Mesenchymal stem cell (in vitro differentiated cells and primary cell): ENCODE data around the gene PLCL1.

Experiments
- DNase-seq: peaks from one replicate; pipeline ENCODE4 v3.0.0-alpha.2; 2013
- H2AFZ ChIP-seq: one replicate; pipeline ENCODE4 v1.6.1; 2013; ENCODE audit warnings: low read depth, mild to moderate bottlenecking, control low read depth, inconsistent platforms, low read length, moderate library complexity
- H2AK5ac ChIP-seq: 2 replicates; pipeline ENCODE4 v1.6.1; 2013; ENCODE audit warnings: low read length, moderate library complexity, mild to moderate bottlenecking, inconsistent platforms; ENCODE audit not compliant: severe bottlenecking
- H2BK120ac ChIP-seq: one replicate; pipeline ENCODE4 v1.6.1; 2013; ENCODE audit warnings: low read depth, mild to moderate bottlenecking, inconsistent platforms, low read length, moderate library complexity
- H2BK12ac ChIP-seq, 2 experiments: one replicate each; pipeline ENCODE4 v1.6.1; 2013; ENCODE audit warnings: inconsistent platforms in 2 of 2, low read length in 2 of 2, mild to moderate bottlenecking in 2 of 2, moderate library complexity in 2 of 2, control low read depth in 1 of 2
- H2BK15ac ChIP-seq: one replicate; pipeline ENCODE4 v1.6.1; 2013; ENCODE audit warnings: mild to moderate bottlenecking, low read depth, inconsistent platforms; ENCODE audit not compliant: poor library complexity, severe bottlenecking
- H2BK5ac ChIP-seq: 2 replicates; pipeline ENCODE4 v1.6.1; 2013; ENCODE audit warnings: low read depth, mild to moderate bottlenecking, low read length, control low read depth, inconsistent platforms; ENCODE audit not compliant: poor library complexity, severe bottlenecking
- H3K14ac ChIP-seq, 2 experiments: one replicate each; pipeline ENCODE4 v1.6.1; 2013; ENCODE audit warnings: inconsistent platforms in 2 of 2, low read length in 2 of 2, control low read depth in 1 of 2, mild to moderate bottlenecking in 1 of 2, moderate library complexity in 1 of 2
- H3K18ac ChIP-seq, 2 experiments: one replicate each; pipeline ENCODE4 v1.6.1; 2013; ENCODE audit warnings: inconsistent platforms in 2 of 2, low read length in 2 of 2, control low read depth in 1 of 2, low read depth in 1 of 2, mild to moderate bottlenecking in 1 of 2
- H3K23ac ChIP-seq, 2 experiments: one replicate each; pipeline ENCODE4 v1.6.1; 2013; ENCODE audit warnings: inconsistent platforms in 2 of 2, low read length in 2 of 2, mild to moderate bottlenecking in 2 of 2, moderate library complexity in 2 of 2, control low read depth in 1 of 2
- H3K27ac ChIP-seq: 2 replicates; pipeline ENCODE4 v1.5.1; 2013; ENCODE audit warnings: mild to moderate bottlenecking, moderate library complexity, low read length, control low read depth, inconsistent platforms; ENCODE audit not compliant: poor library complexity, severe bottlenecking
- H3K27me3 ChIP-seq, 2 experiments: 2 replicates each; pipeline versions ENCODE4 v1.6.1 to v1.7.0; 2013; ENCODE audit warnings: low read length in 2 of 2, mild to moderate bottlenecking in 2 of 2, moderate library complexity in 2 of 2, control low read depth in 1 of 2, inconsistent platforms in 1 of 2; ENCODE audit not compliant: control insufficient read depth in 1 of 2, insufficient read depth in 1 of 2
- H3K36me3 ChIP-seq, 2 experiments: 2 replicates each; pipeline versions ENCODE4 v1.6.1 to v1.7.0; 2013; ENCODE audit warnings: low read length in 2 of 2, control low read depth in 1 of 2, inconsistent platforms in 1 of 2, low read depth in 1 of 2, mild to moderate bottlenecking in 1 of 2; ENCODE audit not compliant: insufficient read depth in 2 of 2, control insufficient read depth in 1 of 2
- H3K4ac ChIP-seq, 2 experiments: one replicate each; pipeline ENCODE4 v1.6.1; 2013; ENCODE audit warnings: inconsistent platforms in 2 of 2, low read length in 2 of 2, mild to moderate bottlenecking in 2 of 2, moderate library complexity in 2 of 2, control low read depth in 1 of 2, low read depth in 1 of 2
- H3K4me1 ChIP-seq: 2 replicates; pipeline ENCODE4 v1.6.1; 2013; ENCODE audit warnings: low read depth, low read length, control low read depth; ENCODE audit not compliant: control insufficient read depth, insufficient read depth
- H3K4me2 ChIP-seq: 2 replicates; pipeline ENCODE4 v1.6.1; 2013; ENCODE audit warnings: low read length, mild to moderate bottlenecking, inconsistent platforms; ENCODE audit not compliant: poor library complexity, severe bottlenecking
- H3K4me3 ChIP-seq, 2 experiments: 2 replicates each; pipeline versions ENCODE4 v1.5.1 to v1.7.0; 2013; ENCODE audit warnings: low read length in 2 of 2, mild to moderate bottlenecking in 2 of 2, control low read depth in 1 of 2, low read depth in 1 of 2; ENCODE audit not compliant: insufficient read depth in 1 of 2
- H3K79me1 ChIP-seq: replicated peaks from 2 replicates; pipeline ENCODE4 v1.6.1; 2013; ENCODE audit warnings: mild to moderate bottlenecking, control low read depth, low read length, inconsistent platforms; ENCODE audit not compliant: poor library complexity, severe bottlenecking
- H3K9ac ChIP-seq: 2 replicates; pipeline ENCODE4 v1.7.0; 2013; ENCODE audit warnings: mild to moderate bottlenecking, low read length, moderate library complexity
- H3K9me3 ChIP-seq: 2 replicates; pipeline ENCODE4 v1.7.0; 2013; ENCODE audit warnings: mild to moderate bottlenecking, low read length; ENCODE audit not compliant: control insufficient read depth
- H4K8ac ChIP-seq: one replicate; pipeline ENCODE4 v1.6.1; 2013; ENCODE audit warnings: inconsistent platforms, mild to moderate bottlenecking, low read length, moderate library complexity
- H4K91ac ChIP-seq: one replicate; pipeline ENCODE4 v1.6.1; 2013; ENCODE audit warnings: mild to moderate bottlenecking, low read length, inconsistent platforms
- WGBS: methylation state at CpG from one replicate; pipeline ENCODE4 v1.1.7; 2013; ENCODE audit warnings: mixed read lengths; 5-methylcytosine and 5-hydroxymethylcytosine counted together

PLCL1 gene

DNA sequence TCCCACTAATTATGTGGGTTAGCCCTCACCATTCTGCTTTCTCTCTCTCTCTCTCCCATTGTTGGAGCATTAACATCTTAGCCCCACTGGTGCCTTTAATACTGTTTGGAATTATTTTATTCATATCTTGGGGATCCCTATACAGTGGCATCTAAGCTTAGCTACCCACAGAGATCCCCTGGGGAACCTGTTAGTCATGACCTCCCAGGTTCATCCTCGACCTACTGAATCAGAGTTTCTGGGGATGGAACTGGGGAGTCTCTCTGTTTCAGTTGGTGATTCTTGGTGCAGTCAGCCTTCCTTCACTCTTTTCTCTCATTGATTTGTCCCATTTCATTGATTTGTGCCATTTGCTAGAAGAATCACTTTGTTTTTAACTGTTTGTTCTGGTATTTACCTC, 137.3 kb downstream of the PLCL1 start:
- no peak overlapping the region for H2AFZ ChIP-seq
- H4K8ac ChIP-seq: no peak overlapping the region
- H2BK120ac ChIP-seq: no peak overlapping the region
- H3K14ac ChIP-seq: no peak overlapping the region
- no peak overlapping the region for H3K4me2 ChIP-seq
- no peak overlapping the region for H3K9ac ChIP-seq
- H2AK5ac ChIP-seq: no peak overlapping the region
- peaks cover 1% of the 10 kb centered on the region for H3K4me1 ChIP-seq
- H3K27ac ChIP-seq: no peak overlapping the region
- H4K91ac ChIP-seq: no peak overlapping the region
- no peak overlapping the region for H3K4ac ChIP-seq
- H3K9me3 ChIP-seq: no peaks in the 10 kb centered on the region
- H2BK5ac ChIP-seq: no peak overlapping the region
- no peak overlapping the region for H2BK12ac ChIP-seq
- 50% methylated on average over 1 of the region's 1 CpG for WGBS
- H3K36me3 ChIP-seq: no peaks in the 10 kb centered on the region
- no peak overlapping the region for H2BK15ac ChIP-seq
- H3K23ac ChIP-seq: no peak overlapping the region
- H3K79me1 ChIP-seq: no peaks in the 10 kb centered on the region
- no peak overlapping the region for H3K4me3 ChIP-seq
- no peaks in the 10 kb centered on the region for H3K27me3 ChIP-seq
- no peak for DNase-seq
- no peak overlapping the region for H3K18ac ChIP-seq

DNA sequence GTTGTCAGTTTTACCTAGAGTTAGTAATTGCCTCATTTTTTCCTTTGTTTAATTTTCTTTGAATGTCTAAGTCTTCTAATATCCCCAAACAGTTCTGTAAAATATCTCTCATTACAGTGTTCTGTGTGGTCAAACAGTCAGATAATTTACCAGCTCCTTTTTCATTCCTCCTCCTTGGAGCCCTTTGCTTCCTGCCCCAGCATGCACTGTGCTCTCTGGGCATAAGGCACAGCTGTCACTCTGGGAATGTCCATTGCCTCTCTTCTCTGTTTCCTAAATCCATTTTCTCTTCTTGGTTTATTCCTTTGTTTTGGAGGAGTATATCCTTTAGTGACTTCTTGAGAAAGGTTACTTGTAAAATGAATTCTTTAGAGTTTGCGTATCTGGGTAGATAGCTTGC, 139.3 kb downstream of the PLCL1 start:
- Histone ChIP-seq H4K91ac (no peak overlapping the region), H3K79me1 (no peaks in the 10 kb centered on the region), H3K27me3 (peaks cover 0 to 3% of the 10 kb centered on the region in 2 experiments), H2BK5ac (no peak overlapping the region), H2BK12ac (no peak overlapping the region), H3K36me3 (no peaks in the 10 kb centered on the region), H2AK5ac (no peak overlapping the region), H3K18ac (no peak overlapping the region), H3K4me3 (no peak overlapping the region), H3K9me3 (no peaks in the 10 kb centered on the region), H2AFZ (no peak overlapping the region), H4K8ac (no peak overlapping the region), H2BK120ac (no peak overlapping the region), H2BK15ac (no peak overlapping the region), H3K27ac (no peak overlapping the region), H3K4me2 (no peak overlapping the region), H3K4me1 (peaks cover 1% of the 10 kb centered on the region), H3K14ac (no peak overlapping the region), H3K23ac (no peak overlapping the region), H3K9ac (no peak overlapping the region), H3K4ac (no peak overlapping the region)
- no peak for DNase-seq
- WGBS: 100% methylated on average over 1 of the region's 1 CpG

- no peak overlapping the region for H3K18ac ChIP-seq
- H3K23ac ChIP-seq: no peak overlapping the region
- H2AFZ ChIP-seq: no peak overlapping the region
- no peaks in the 10 kb centered on the region for H3K79me1 ChIP-seq
- no peak overlapping the region for H2BK120ac ChIP-seq
- no peak overlapping the region for H2BK5ac ChIP-seq
- H2BK15ac ChIP-seq: no peak overlapping the region
- H3K4me1 ChIP-seq: peaks cover 1% of the 10 kb centered on the region
- H3K9ac ChIP-seq: peak overlapping the region; percentile 45
- peaks cover 0 to 3% of the 10 kb centered on the region in 2 experiments for H3K27me3 ChIP-seq
- H4K91ac ChIP-seq: no peak overlapping the region
- no peak overlapping the region for H4K8ac ChIP-seq
- no peak for DNase-seq
- no peaks in the 10 kb centered on the region for H3K36me3 ChIP-seq
- no peak overlapping the region for H3K14ac ChIP-seq
- no peaks in the 10 kb centered on the region for H3K9me3 ChIP-seq
- no peak overlapping the region for H2BK12ac ChIP-seq
- H3K27ac ChIP-seq: no peak overlapping the region
- H3K4me2 ChIP-seq: peak overlapping the region; percentile 22
- H3K4me3 ChIP-seq: no peak overlapping the region
- 54% methylated on average over 2 of the region's 2 CpGs for WGBS
- H3K4ac ChIP-seq: no peak overlapping the region
- H2AK5ac ChIP-seq: no peak overlapping the region
These were observed 140.2 kb downstream of the PLCL1 start for GRCh38 chr2:197944416-197945096.

DNA sequence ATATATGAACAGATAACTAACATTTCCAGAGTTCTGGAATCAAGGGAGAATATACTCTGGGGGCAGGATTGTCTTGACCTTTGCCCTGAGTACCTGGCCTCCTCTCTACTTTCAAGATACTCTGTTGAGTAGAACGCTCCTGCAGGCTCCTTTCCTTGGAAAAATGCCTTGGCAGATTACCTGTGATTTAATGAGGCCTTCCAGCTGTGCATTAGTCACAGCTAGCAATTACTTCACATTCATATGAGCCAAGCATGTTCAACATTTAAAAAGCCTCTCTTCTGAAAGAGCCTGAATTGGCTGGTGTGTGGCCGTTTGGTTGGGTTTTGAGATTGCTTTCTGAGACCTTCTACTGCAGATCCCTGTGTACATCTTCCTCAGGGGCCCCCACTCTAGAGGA, 142.2 kb downstream of the PLCL1 start:
- no peak overlapping the region for H4K8ac ChIP-seq
- no peak overlapping the region for H3K4ac ChIP-seq
- H2BK15ac ChIP-seq: no peak overlapping the region
- H3K4me3 ChIP-seq: no peak overlapping the region
- H2BK5ac ChIP-seq: no peak overlapping the region
- H3K14ac ChIP-seq: no peak overlapping the region
- no peak overlapping the region for H2AFZ ChIP-seq
- no peak overlapping the region for H3K18ac ChIP-seq
- H3K27ac ChIP-seq: no peak overlapping the region
- no peak for DNase-seq
- H3K9ac ChIP-seq: no peak overlapping the region
- no peak overlapping the region for H3K23ac ChIP-seq
- H4K91ac ChIP-seq: no peak overlapping the region
- no peak overlapping the region for H2BK12ac ChIP-seq
- no peaks in the 10 kb centered on the region for H3K79me1 ChIP-seq
- 52% methylated on average over 1 of the region's 2 CpGs for WGBS
- H3K36me3 ChIP-seq: no peaks in the 10 kb centered on the region
- no peaks in the 10 kb centered on the region for H3K9me3 ChIP-seq
- H2AK5ac ChIP-seq: no peak overlapping the region
- no peak overlapping the region for H3K4me2 ChIP-seq
- H3K4me1 ChIP-seq: peaks cover 1% of the 10 kb centered on the region
- H3K27me3 ChIP-seq: peaks cover 0 to 7% of the 10 kb centered on the region in 2 experiments
- H2BK120ac ChIP-seq: no peak overlapping the region
